Measurements from ENCODE around the gene CC2D2B.
"Not testable (repeated sequence)": the region's sequence is repeated elsewhere in the genome, so short reads cannot be mapped to it uniquely, and the experiment has no call there.

Gene CC2D2B

DNA sequence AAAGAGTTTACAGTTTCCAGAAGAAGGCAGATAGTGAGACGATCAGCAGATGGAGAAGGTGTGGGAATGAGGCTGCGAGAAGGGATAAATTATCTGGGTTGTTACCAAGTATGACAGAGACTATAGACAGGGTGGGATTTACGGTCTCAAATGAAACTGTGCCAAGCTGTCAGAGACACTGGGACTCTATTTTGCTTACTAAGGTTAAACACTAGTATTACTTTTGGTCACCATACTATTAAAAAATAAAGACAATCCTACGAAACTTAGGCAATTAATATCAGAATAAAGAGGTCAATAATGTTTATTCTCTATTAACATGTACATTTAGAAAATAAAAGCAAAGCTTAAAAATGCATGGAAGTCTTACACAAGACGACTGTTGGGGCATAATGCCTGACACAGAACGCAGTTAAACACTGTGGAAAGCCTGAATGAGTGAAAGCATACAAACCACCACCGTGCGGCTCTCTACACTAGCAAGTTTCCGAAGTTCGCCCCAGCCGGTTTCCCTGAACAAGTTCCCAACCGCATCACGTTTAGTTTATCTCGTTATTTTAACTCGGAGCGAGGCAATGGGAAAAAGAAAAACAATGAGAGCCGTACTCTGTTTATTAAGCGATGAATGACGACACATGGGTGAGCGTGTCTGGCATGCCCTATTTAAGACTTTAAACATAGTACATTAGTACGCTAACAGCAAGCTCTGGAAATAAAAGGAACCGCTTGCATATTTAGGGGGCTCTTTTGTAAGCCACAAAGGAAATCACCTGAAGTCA is 909 bp upstream of the CC2D2B start:
- DNase-seq = peak; percentile 25

DNA sequence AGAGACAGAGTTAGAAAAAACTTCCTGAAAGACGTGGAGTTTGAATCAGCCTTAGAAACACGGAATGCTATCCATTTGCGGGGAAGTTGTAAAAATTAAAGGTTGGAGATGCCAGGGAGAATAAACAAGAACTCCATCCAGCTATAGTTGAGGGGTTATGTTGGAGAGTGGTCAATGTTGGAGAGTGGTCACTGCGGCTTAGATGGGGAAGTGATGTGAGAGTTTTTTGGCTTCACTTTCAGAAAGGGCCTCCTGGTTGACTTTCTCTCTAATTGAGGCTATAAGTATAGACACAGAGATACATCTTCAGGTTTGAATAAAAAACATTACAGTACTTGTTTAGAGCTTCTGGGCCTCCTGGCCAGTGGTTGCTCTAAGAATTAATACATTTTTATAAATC is 675 bp downstream of the CC2D2B start:
- DNase-seq = no peak

DNA sequence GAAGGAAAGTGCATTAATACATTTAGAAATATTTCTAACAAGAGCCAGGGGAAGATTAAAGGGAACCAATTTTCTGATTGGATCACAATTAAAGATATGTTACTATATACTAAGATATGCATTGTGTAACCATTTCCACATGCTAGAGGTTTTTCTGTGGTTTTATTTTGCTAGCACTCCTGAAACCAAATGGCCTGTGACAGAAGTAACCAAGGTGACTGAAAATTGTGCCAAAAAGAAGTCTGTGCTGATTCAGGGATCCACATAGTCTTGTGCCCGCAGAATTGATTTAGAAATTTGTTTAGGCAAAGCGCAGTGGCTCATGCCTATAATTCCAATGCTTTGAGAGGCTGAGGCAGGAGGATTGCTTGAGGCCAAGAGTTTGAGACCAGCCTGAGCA is 1.8 kb downstream of the CC2D2B start:
- DNase-seq = no peak

DNA sequence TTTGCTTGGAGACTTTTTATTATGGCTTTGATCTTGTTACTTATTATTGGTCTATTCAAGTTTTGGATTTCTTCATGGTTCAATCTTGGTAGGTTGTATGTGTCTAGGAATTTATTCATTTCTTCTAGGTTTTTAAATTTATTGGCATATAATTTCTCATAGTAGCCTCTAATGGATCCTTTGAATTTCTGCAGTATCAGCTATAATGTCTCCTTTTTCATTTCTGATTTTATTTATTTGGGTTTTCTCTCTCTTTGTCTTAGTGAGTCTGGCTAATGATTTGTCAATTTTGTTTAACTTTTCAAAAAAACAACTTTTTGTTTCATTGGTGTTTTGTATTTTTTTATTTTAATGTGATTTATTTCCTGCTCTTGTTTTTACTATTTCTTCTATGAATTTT is 8.3 kb downstream of the CC2D2B start:
- DNase-seq = not testable (repeated sequence)

DNA sequence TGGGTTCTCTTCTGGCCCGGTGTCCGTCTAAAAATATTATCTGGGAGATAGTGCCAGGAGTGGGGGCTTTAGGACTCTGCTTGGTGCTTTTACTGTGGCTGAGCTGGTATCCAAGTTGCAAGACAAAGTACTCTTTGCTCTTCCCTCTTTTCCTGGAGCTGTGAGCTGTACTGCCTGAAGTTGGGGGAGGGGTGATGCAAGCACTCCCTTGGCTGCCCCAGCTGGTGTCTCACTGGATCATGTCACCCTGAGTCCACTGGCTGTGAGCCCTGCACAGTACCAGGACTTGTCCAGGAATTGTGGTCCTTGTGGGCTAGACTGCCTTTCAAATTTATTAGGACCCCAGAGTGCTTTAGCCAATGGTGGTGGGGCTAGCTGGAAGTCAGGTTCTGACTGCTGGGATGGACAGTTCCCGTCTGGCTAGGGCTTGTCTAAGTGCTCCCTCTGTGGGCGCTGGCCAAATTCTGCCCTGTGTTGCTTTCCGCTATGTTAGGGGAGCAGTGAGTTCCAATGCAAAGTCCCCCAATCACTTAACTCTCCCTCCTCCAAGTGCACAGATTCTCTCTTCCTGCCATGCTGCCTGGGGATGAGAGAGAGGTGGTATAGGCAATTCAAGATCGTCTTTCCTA is 13.1 kb downstream of the CC2D2B start:
- DNase-seq = no peak

DNA sequence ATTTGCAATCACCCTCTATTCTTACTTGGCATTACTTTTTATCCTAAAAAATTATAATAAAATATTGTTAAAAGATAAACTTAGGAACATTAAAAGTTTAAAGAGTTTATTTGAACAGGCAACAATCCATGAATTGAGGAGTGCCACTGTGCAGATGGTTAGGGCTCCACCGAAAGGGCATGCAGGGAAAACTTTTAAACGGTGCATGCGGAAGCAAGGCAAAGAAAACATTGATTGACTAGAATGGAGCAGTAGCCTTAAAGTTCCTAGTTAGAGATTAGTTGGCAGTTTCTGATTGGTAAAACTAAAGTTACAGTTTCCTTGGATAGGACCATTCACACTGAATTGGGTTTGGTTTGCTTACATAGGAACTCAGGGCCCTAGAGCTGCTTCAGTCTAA is 17.3 kb downstream of the CC2D2B start:
- DNase-seq = no peak

DNA sequence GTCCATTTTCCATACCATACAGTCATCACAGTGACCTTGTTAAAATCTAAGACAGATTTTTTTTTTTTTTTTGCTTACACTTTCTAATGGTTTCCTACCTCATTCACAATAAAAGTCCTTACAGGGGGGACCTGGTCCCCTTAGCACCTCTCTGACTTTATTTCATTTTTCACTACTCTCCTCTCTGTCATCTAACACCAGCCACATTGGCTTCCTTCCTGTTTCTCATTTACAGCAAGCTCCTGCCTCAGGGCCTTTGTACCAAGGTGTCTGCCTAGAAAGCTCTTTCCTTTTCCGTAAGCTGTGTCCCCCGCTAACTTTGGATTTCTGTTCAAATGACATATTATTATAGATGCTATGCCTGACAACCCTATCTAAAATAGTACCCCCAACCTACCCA is 27.7 kb downstream of the CC2D2B start:
- no peak for DNase-seq

DNA sequence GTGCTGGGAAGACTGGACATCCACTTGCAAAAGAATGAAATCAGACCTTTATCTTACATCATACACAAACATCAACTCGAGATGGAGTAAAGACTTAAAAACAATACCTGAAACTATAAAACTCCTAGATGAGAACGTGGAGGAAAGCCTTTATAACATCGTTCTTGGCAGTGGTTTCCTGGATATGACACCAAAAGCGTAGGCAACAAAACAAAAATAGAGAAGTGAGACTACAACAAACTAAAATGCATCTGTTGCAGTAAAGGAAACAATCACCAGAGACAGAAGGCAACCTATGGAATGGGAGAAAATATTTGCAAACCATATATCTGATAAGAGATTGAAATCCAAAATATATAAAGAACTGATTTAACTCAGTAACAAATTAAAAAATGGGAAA is 33.3 kb downstream of the CC2D2B start:
- DNase-seq = no peak

DNA sequence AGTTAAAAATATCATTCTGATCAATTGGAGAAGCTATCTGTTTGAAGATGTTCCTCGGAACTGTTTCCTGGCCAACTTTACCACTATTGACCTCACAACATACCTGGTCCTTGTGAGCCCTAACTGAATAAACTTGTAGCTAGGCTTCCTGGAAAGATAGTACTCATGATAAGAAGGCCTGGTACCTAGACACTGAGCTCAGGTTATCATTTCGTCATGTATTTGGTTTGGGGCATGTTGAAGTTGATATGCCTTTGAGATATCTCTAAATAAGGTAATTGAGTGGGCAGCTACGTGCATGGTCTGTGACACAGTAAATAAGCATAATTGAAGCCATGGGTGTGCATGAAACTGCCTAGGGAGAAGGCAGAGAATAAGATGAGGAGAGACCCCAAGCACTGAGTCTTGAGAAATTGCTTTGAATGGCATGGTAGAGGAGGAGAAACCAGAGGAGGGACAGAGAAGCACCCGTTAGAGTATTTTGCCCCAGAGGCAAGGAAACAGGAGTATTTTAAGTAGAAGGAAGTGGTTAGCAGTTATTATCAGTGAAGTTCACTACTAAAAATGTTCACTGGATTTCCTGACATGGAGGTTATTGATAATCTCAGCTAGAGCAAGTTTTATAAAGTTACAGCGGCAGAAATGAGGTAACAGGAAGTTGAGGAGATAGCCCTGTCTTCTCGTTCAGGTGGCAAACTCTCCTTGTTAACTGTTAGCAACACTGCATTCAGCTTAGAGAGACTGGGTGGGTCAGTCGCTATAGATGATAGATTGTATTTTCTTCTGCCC is 55.6 kb downstream of the CC2D2B start:
- no peak for DNase-seq

DNA sequence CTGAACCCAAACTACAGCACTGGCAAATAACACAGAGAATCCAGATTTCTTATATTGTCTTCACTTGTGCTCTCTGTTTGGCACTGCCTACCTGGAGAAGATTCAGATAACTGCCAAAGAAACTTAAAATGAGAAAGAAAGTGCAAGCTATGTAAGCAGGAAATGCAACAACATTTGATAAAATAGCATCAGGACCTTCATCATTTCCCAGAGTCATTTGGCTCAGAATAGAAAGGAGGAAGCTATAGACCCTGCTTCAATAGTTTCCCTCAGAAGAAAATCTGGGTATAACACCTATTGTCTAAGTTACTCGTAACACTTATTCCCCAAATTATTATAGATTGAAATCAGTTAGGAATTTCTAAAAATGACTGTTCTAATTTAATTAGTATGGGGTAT is 56.2 kb downstream of the CC2D2B start:
- no peak for DNase-seq

DNA sequence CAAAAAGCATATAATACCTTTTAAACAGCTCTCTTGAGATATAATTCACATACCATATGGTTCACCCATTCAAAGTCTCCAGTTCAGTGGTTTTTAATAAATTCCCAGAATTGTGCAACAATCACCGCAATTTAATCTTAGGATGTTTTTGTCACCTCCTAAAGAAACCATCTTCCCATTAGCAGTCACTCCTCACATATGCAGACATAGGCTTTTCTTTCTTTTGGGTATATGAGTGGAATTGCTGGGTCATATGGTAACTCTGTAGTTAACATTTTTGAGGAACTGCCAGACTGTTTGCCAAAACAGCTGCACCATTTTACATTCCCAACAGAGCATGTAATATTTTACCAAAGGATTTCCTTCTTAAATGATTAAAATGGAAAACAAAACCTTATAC is 57.0 kb downstream of the CC2D2B start:
- no peak for DNase-seq

DNA sequence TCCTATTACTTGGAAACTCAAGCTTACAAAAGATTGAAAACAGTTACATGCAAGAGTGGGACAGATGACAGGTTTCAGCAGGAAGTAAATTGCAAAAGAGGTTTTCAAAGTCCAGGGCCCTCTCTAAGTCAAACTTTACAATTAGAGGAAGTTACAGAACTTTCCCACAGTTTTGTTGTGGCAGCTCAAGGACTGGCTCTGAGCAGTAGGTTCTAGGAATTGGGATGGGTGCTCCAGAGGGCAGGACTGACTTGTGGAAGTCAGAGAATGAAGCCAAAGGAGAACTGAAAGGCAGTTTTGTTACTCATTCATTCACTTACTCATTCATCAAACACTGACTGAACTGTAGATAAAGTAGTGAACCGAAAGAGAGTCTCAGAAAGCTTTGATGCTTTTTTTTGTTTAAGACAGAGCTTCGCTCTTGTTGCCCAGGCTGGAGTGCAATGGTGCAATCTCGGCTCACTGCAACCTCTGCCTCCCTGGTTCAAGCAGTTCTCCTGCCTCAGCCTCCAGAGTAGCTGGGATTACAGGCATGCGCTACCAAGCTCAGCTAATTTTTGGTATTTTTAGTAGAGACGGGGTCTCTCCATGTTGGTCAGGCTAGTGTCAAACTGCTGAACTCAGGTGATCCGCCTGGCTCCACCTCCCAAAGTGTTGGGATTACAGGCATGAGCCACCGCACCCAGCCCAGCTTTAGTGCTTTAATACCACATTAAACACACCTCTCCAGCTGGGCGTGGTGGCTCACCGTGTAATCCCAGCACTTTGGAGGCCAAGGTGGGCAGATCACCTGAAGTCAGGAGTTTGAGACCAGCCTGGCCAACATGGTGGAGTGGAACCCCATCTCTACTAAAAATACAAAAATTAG is 68.8 kb downstream of the CC2D2B start:
- no peak for DNase-seq

DNA sequence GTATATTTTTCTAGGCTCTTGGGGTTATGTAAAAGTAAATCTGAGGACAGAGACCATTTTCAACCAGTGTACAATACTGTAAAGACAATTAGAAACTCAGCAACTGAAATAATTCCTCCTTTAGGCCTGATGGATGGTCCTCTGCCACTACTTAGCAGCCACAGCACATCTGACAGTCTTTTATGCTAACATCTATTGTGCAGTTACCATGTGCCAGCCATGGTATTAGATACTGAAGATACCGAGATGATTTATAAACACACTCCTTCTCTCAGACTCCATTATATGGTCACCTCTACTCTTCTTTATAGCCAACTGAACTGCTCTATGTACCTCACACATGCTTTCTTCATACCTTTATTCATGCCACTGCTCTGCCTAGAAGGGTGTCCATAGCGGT is 74.4 kb downstream of the CC2D2B start:
- DNase-seq = no peak

DNA sequence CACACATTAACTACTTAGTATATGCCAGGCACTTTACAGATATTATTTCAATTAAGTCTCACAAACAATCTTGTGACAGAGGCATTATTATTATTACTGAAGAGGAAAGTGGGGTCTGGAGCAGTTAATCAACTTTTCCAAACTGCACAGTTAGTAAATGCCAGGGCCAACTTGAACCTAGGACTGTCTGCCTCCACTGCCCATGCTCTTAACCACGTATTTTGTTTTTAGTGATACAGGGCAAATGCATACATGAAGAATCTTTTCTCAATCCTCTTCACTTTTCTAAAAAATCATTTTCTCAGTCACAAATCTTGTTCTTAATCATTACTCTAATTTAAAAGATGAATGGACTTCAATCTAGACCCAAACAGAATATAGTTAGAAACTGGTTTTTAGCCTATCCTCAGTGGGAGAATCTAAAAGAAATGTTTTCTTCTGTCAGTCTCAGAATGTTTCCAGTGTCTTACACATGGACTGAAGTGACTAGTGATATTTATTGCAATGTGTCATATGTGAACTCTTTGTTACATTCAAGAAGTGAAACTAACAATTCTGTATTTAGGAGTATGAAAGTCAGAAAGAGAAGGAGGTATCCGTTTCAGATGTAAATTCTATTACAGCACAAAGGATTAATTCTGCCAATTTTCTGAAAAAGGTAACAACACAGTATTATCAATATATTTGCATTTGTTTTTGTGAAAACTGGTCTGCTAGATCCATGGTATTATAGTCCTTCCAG is 80.1 kb downstream of the CC2D2B start:
- DNase-seq = no peak

DNA sequence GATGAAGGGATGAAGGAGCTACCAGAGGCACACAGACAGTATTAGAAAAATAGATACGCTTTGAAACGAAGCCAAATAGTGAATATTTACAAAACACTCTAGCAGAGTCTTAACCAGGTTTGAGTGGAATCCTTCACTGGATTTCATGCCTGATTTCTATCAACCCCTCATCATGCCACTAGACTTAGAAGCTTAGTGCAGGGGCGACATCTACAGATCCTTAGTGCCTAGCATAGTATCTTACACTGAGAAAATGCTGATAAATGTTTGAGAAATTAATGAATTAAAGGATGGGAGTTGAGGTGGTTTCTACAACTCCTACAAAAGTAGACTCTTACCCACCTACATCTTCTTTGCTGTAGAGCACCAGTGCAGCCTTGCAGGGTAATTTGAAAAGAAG is 80.9 kb downstream of the CC2D2B start:
- no peak for DNase-seq

DNA sequence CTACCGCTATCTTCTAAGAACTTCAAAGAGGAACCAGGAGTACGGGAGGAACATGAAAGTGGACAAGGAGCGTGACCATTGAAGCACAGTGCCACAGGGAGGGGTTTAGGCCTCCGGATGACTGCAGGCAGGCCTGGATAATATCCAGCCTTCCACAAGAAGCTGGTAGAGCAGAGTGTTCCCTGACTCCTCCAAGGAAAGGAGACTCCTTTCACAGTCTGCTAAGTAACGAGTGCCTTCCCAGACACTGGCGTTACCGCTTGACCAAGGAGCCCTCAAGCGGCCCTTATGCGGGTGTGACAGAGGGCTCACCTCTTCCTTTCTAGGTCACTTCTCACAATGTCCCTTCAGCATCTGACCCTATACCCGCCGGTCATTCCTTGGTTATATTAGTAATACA is 86.6 kb downstream of the CC2D2B start:
- not testable (repeated sequence) for DNase-seq

DNA sequence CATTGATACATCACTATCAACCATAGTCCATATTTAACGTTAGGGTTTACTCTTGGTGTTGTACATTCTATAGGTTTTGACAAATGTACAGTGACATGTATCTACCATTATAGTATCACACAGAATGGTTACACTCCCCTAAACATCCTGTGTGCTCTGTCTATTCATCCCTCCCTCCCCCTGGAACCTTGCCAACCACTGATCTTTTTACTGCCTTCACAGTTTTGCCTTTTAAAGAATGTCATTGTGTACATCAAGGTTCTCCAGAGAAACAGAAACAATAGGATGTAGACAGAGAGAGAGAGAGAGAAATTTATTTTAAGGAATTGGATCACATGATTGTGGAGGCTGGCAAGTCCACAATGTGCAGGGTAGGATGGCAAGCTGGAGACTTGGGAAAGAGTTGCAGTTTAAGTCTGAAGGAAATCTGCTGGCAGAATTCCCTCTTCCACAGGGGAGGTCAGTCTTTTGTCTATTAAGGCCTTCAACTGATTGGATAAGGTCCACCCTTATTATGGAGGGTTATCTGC is 90.5 kb downstream of the CC2D2B start:
- DNase-seq = no peak

DNA sequence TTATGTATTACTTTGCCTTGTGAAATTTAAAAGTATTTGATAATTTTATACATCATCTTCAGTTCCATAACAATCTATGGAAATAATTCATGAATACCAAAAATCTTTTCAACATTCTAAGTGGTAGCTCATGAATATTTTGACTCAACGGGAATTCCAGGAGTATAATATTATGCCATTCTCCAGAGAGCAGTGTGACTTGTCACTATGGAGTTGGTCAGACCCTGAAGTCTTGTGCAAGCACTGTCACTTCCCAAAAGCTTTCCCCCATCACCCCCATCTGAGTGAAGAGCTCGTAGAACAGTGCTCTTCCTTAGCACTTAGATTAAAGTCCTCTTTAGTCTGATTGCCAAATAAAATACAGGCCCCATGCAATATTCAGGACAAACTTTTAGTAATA is 106.2 kb downstream of the CC2D2B start:
- DNase-seq = no peak

DNA sequence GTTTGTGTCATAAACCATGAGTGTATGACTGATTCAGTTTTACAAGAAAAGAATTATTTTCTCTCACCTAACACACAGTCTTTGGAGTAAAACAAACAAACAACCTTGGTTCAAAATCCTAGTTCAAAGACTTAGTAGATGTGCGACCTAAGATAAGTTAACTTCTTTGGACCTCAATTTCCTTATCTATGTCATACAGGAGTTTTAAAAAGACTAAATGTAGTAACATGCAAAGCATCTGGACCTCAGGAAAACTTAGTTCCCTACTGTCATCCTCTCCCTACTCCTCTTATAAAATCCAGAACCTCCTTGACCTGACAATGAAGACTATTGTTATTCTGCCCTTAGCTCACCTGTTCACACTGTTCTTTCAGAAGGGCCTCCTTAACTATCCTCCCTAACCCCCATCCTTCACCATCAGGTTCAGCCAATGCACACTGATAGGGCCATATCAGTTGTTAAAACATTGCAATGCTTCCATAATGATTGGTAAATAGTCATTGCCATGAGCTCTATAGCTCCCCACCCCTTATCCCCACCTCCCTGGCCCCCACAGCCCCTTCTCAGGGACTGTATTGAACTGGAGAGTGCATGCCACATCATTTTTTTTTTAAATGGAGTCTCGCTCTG is 106.8 kb downstream of the CC2D2B start:
- DNase-seq = no peak

DNA sequence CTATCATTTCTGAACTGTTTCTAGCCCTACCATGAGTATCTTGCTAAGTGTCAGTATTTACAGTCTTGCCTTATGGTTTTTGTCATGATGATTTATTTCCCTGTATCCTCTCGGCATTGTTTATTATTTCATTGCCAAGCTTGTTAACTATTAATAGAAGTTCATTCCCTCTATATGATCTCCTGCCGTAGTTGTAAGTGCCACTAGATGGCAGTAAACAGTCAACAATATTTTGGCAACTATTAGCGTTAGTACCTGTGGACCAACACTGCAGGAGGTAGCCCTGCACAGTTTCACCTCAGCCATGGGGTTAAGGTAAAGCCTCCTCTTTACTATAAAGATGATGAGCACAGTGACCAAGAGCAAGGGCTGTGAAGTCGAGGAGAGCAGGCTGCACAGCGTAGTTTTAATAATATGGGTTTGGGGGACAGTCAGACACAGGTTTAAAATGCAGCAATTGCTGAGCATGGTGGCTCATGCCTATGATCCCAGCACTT is 109.5 kb downstream of the CC2D2B start:
- no peak for DNase-seq

DNA sequence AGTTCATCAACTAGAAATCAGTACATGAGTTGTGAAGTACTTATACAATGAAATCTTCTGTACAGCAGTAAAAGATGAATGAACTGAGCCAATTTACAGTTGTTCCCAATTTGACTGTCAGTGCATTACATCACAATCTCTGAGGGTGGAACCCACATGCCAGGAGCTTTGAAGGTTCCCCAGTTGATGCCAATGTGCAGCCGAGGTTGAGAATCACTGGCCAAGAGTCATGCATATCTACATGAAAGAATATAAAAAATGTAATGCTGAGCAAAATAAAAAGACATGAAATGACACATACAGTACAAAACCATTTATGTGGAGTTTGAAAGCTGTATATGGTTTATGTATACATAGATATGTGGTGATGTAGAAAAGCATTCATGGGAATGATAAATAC is 113.6 kb downstream of the CC2D2B start:
- DNase-seq = no peak

Data from stimulated activated CD4-positive, alpha-beta T cell treated with anti-CD3 and anti-CD28 coated beads, Interleukin-12 subunit alpha, Interleukin-12 subunit beta, amount 100 ng/mL, for 4 hours (primary cell).